ENCODE data around the gene C9orf40. TPM values are rescaled to one million over a fixed set of nuclear protein-coding genes. Genes with fewer than 3 reads are reported as not detected.
A peak's percentile ranks its signal among the peaks of the same experiment; 100 is the strongest.

The C9orf40 gene
- total RNA-seq, 1 experiment from 2014 or later = 10.8 TPM

DNA sequence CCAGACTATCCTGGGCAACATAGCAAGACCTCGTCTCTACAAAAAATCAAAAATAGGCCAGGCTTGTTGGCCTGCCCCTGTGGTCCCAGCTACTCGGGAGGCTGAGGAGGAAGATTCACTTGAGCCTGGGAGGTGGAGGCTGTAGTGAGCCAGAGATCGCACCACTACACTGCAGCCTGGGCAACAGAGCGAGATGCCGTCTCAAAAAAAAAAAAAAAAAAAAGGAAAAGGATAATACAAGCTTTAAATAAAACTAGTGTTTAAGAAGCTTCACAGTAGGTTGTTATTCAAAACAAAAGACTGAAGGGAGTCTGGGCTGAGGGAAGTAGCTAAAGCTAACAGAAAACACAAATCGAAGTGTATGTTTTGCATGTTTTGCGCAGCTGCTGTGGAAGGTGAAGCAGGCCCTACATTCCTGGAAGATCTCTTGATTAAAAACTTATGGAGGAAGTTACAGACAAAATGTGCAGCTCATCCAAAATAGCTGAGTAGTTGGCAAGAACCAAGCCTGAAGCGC is 581 bp upstream of the C9orf40 start:
- no peaks in the 10 kb centered on the region for H3K36me3 ChIP-seq (ENCODE audit: low read depth)
- peaks cover 10% of the 10 kb centered on the region for H3F3A ChIP-seq (ENCODE audit: insufficient read depth, low read depth)
- no peaks in the 10 kb centered on the region for H4K20me1 ChIP-seq (ENCODE audit: insufficient read depth)
- H3K27me3 ChIP-seq (ENCODE audit: insufficient read depth, low read depth) = no peaks in the 10 kb centered on the region
- POLR2A ChIA-PET (ENCODE audit: unreplicated experiment) = interaction anchor here (0.6 to 0.7 kb wide), 2 partner anchors 22 to 72 kb away, joined by 4 to 11 read pairs; no protein-coding TSS in a partner anchor
- CTCF ChIA-PET = interaction anchor here (0.6 to 0.8 kb wide), 2 partner anchors 140 to 176 kb away, joined by 3 to 13 read pairs; no protein-coding TSS in a partner anchor
- TF ChIP-seq EZH2 (IDR thresholded peaks at IDR 0.05; ENCODE audit: low read depth) = no peak
- TF ChIP-seq, protein P1, sequence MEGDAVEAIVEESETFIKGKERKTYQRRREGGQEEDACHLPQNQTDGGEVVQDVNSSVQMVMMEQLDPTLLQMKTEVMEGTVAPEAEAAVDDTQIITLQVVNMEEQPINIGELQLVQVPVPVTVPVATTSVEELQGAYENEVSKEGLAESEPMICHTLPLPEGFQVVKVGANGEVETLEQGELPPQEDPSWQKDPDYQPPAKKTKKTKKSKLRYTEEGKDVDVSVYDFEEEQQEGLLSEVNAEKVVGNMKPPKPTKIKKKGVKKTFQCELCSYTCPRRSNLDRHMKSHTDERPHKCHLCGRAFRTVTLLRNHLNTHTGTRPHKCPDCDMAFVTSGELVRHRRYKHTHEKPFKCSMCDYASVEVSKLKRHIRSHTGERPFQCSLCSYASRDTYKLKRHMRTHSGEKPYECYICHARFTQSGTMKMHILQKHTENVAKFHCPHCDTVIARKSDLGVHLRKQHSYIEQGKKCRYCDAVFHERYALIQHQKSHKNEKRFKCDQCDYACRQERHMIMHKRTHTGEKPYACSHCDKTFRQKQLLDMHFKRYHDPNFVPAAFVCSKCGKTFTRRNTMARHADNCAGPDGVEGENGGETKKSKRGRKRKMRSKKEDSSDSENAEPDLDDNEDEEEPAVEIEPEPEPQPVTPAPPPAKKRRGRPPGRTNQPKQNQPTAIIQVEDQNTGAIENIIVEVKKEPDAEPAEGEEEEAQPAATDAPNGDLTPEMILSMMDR (conservative IDR thresholded peaks at IDR 0.05) = no peak
- H3K27ac ChIP-seq = peak overlapping the region; percentile 60; the same call in 1 of the 2 replicates
- no peak for DNase-seq
- peaks cover 7% of the 10 kb centered on the region; the same call in 1 of the 2 replicates for H3K79me2 ChIP-seq (ENCODE audit: low read depth)
- no peaks in the 10 kb centered on the region for H3K9me3 ChIP-seq (ENCODE audit: insufficient read depth, low read depth)
- H3K4me3 ChIP-seq = peak overlapping the region; percentile 97
- peak overlapping the region; percentile 79 for H3K4me2 ChIP-seq
- H3K9me2 ChIP-seq (ENCODE audit: insufficient read depth) = no peaks in the 10 kb centered on the region
- H2AFZ ChIP-seq = peak overlapping the region; percentile 99
- intact Hi-C loops (cut with micrococcal nuclease; ENCODE audit: unreplicated experiment) = loop anchor here (5.0 kb wide), 3 partner anchors 74 to 134 kb away; partner anchors contain the start of genes CARNMT1, NMRK1 and OSTF1
- BruUV-seq (replicated peaks) = TSS peak; percentile 68
- peaks cover 6% of the 10 kb centered on the region; the same call in 1 of the 2 replicates for H3K4me1 ChIP-seq (replicated peaks; ENCODE audit: insufficient read depth)

DNA sequence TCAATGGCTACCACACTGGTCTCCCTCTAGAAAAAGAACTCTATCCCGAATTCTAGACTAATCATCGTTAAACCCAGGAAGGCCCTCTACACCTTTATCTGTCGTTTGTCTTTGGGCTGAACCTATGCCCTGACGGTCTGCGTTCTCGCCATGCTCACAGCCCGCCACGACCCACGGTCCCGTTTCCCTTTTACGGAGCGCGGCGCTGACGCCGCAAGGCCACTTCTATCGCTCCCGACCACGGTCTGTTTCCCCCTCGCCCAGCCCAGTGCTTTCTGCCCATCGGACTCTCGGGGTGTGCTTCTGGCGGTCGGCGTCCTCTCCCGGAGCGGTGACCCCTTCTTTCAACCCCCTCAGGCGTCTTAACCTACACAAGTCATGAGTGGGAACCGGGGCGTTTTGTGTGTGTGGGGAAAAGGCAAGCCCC is 974 bp downstream of the C9orf40 start:
- TF ChIP-seq EZH2 (IDR thresholded peaks at IDR 0.05; ENCODE audit: low read depth) = no peak
- TF ChIP-seq, protein P1 (conservative IDR thresholded peaks at IDR 0.05) = no peak
- Histone ChIP-seq H3K4me2 (peak overlapping the region; percentile 79), H3F3A (ENCODE audit: insufficient read depth, low read depth) (peaks cover 10% of the 10 kb centered on the region), H3K9me2 (ENCODE audit: insufficient read depth) (no peaks in the 10 kb centered on the region), H3K36me3 (ENCODE audit: low read depth) (no peaks in the 10 kb centered on the region), H3K4me3 (peak overlapping the region; percentile 97), H3K4me1 (replicated peaks; ENCODE audit: insufficient read depth) (peaks cover 6% of the 10 kb centered on the region; the same call in 1 of the 2 replicates), H3K79me2 (ENCODE audit: low read depth) (peaks cover 7% of the 10 kb centered on the region; the same call in 1 of the 2 replicates), H3K27me3 (ENCODE audit: insufficient read depth, low read depth) (no peaks in the 10 kb centered on the region), H2AFZ (peak overlapping the region; percentile 92), H4K20me1 (ENCODE audit: insufficient read depth) (no peaks in the 10 kb centered on the region), H3K27ac (no peak overlapping the region), H3K9me3 (ENCODE audit: insufficient read depth, low read depth) (no peaks in the 10 kb centered on the region)
- BruUV-seq (replicated peaks) = no TSS peak
- POLR2A ChIA-PET (ENCODE audit: unreplicated experiment) = no interaction called here
- CTCF ChIA-PET = interaction anchor here (0.6 to 1.7 kb wide), 4 partner anchors 22 to 1028 kb away, joined by 3 to 11 read pairs (median 4); partner anchors contain the start of gene CARNMT1
- peak in 1 of 2 experiments; percentile 37 for DNase-seq
- intact Hi-C loops (cut with micrococcal nuclease; ENCODE audit: unreplicated experiment) = loop anchor here (2.0 to 5.0 kb wide), 4 partner anchors 76 to 177 kb away; partner anchors contain the start of genes CARNMT1, NMRK1 and OSTF1

DNA sequence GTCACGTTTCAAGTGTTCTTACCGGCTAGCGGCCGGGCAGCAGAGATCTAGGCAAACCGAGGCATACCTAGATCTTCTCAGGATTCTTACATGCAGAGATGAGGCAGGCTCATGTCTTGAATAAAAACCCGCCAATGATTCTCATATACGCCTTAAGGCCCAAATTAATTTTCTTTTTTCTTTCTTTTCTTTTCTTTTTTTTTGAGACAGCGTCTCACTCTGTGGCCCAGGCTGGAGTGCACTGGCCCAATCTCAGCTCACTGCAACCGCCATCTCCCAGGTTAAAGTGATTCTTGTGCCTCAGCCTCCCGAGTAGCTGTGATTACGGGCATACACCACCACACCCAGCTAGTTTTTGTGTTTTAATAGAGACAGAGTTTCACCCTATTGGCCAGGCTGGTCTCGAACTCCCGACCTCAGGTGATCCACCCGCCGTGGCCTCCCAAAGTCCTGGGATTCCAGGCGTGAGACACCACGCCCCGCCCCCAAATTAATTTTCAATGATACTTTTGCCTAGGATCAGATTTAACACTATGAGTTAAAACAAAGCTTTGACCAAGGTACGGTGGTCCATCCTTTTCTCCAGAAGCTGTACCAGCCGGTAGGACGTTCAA is 1.5 kb downstream of the C9orf40 start:
- H3K9me3 ChIP-seq (ENCODE audit: insufficient read depth, low read depth) = no peaks in the 10 kb centered on the region
- ChIA-PET POLR2A (ENCODE audit: unreplicated experiment) (interaction anchor here (0.6 kb wide), 1 partner anchor 1830 kb away, joined by 3 read pairs; no protein-coding TSS in a partner anchor), CTCF (interaction anchor here (0.8 to 1.7 kb wide), 2 partner anchors 23 to 76 kb away, joined by 4 to 11 read pairs; partner anchors contain the start of gene CARNMT1)
- H3K27ac ChIP-seq = no peak overlapping the region
- peak in 1 of 2 experiments; percentile 6 for DNase-seq
- TF ChIP-seq, protein P1 (conservative IDR thresholded peaks at IDR 0.05) = no peak
- no peak for TF ChIP-seq EZH2 (IDR thresholded peaks at IDR 0.05; ENCODE audit: low read depth)
- H3K27me3 ChIP-seq (ENCODE audit: insufficient read depth, low read depth) = no peaks in the 10 kb centered on the region
- peaks cover 6% of the 10 kb centered on the region; the same call in 1 of the 2 replicates for H3K4me1 ChIP-seq (replicated peaks; ENCODE audit: insufficient read depth)
- H4K20me1 ChIP-seq (ENCODE audit: insufficient read depth) = no peaks in the 10 kb centered on the region
- peaks cover 7% of the 10 kb centered on the region; the same call in 1 of the 2 replicates for H3K79me2 ChIP-seq (ENCODE audit: low read depth)
- H3K4me2 ChIP-seq = peak overlapping the region; percentile 79
- intact Hi-C loops (cut with micrococcal nuclease; ENCODE audit: unreplicated experiment) = loop anchor here (2.0 to 5.0 kb wide), 4 partner anchors 76 to 176 kb away; partner anchors contain the start of genes CARNMT1, NMRK1 and OSTF1
- H2AFZ ChIP-seq = peak overlapping the region; percentile 92
- H3K4me3 ChIP-seq = peak overlapping the region; percentile 97
- H3K9me2 ChIP-seq (ENCODE audit: insufficient read depth) = no peaks in the 10 kb centered on the region
- BruUV-seq (replicated peaks) = TSS peak; percentile 55
- peaks cover 10% of the 10 kb centered on the region for H3F3A ChIP-seq (ENCODE audit: insufficient read depth, low read depth)
- H3K36me3 ChIP-seq (ENCODE audit: low read depth) = no peaks in the 10 kb centered on the region

All from PC-9 (cell line).